ENCODE data around the gene NUDT8. TPM values are rescaled to one million over a fixed set of nuclear protein-coding genes. Genes with fewer than 3 reads are reported as not detected.
A peak's percentile ranks its signal among the peaks of the same experiment; 100 is the strongest.

NUDT8 gene
- total RNA-seq, 1 experiment from 2014 or later, result 6.9 TPM

DNA sequence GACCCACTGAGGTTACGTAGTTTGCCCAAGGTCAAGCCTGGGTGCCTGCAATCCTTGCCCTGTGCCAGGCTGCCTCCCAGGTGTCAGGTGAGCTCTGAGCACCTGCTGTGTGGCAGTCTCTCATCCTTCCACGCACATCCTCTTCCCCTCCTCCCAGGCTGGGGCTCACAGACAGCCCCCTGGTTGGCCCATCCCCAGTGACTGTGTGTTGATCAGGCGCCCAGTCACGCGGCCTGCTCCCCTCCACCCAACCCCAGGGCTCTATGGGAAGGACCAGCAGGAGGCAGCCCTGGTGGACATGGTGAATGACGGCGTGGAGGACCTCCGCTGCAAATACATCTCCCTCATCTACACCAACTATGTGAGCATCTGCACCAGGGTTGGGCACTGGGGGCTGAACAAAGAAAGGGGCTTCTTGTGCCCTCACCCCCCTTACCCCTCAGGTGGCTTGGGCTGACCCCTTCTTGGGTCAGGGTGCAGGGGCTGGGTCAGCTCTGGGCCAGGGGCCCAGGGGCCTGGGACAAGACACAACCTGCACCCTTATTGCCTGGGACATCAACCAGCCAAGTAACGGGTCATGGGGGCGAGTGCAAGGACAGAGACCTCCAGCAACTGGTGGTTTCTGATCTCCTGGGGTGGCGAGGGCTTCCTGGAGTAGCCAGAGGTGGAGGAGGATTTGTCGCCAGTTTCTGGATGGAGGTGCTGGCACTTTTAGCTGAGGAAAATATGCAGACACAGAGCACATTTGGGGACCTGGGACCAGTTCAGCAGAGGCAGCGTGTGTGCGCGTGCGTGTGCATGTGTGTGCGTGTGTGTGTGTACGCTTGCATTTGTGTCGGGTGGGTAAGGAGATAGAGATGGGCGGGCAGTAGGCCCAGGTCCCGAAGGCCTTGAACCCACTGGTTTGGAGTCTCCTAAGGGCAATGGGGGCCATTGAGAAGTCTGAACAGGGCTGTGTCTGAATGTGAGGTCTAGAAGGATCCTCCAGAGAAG lies 44.6 kb downstream of the NUDT8 start:
- no TSS peak for BruUV-seq (replicated peaks)
- DNase-seq (ENCODE audit: unreplicated experiment), result no peak
- peak overlapping the region; percentile 84 for H3K4me3 Mint-ChIP-seq (ENCODE audit: unreplicated experiment)
- ChIA-PET POLR2A (interaction anchor here (0.6 to 4.4 kb wide), 22 partner anchors 9 to 426 kb away, joined by 3 to 70 read pairs (median 6); partner anchors contain the start of genes AIP, ALDH3B1, CDK2AP2 and NUDT8), CTCF (interaction anchor here (0.5 to 5.2 kb wide), 9 partner anchors 13 to 240 kb away, joined by 3 to 34 read pairs (median 3); partner anchors contain the start of gene NUDT8)
- H3K27ac Mint-ChIP-seq (ENCODE audit: low read depth, unreplicated experiment), result peak overlapping the region; percentile 96
- peaks cover 67% of the 10 kb centered on the region for H3K36me3 Mint-ChIP-seq (ENCODE audit: insufficient read depth, unreplicated experiment)
- intact Hi-C loops (cut with micrococcal nuclease), result loop anchor here (1.0 to 5.0 kb wide), 2 partner anchors 13 to 78 kb away; partner anchors contain the start of genes CDK2AP2 and PITPNM1
- TF ChIP-seq, protein P1, sequence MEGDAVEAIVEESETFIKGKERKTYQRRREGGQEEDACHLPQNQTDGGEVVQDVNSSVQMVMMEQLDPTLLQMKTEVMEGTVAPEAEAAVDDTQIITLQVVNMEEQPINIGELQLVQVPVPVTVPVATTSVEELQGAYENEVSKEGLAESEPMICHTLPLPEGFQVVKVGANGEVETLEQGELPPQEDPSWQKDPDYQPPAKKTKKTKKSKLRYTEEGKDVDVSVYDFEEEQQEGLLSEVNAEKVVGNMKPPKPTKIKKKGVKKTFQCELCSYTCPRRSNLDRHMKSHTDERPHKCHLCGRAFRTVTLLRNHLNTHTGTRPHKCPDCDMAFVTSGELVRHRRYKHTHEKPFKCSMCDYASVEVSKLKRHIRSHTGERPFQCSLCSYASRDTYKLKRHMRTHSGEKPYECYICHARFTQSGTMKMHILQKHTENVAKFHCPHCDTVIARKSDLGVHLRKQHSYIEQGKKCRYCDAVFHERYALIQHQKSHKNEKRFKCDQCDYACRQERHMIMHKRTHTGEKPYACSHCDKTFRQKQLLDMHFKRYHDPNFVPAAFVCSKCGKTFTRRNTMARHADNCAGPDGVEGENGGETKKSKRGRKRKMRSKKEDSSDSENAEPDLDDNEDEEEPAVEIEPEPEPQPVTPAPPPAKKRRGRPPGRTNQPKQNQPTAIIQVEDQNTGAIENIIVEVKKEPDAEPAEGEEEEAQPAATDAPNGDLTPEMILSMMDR (IDR thresholded peaks at IDR 0.05; ENCODE audit: unreplicated experiment), result no peak
- no peaks in the 10 kb centered on the region for H3K9me3 Mint-ChIP-seq (ENCODE audit: unreplicated experiment)
- peaks cover 7% of the 10 kb centered on the region for H3K27me3 Mint-ChIP-seq (ENCODE audit: insufficient read depth, unreplicated experiment)
- peaks cover 42% of the 10 kb centered on the region for H3K4me1 Mint-ChIP-seq (ENCODE audit: insufficient read depth, unreplicated experiment)

DNA sequence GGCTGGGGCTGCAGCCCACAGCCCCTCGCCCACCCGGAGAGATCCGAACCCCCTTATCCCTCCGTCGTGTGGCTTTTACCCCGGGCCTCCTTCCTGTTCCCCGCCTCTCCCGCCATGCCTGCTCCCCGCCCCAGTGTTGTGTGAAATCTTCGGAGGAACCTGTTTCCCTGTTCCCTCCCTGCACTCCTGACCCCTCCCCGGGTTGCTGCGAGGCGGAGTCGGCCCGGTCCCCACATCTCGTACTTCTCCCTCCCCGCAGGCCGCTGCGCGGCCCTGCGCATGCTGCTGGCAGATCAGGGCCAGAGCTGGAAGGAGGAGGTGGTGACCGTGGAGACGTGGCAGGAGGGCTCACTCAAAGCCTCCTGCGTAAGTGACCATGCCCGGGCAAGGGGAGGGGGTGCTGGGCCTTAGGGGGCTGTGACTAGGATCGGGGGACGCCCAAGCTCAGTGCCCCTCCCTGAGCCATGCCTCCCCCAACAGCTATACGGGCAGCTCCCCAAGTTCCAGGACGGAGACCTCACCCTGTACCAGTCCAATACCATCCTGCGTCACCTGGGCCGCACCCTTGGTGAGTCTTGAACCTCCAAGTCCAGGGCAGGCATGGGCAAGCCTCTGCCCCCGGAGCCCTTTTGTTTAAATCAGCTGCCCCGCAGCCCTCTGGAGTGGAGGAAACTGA lies 45.4 kb downstream of the NUDT8 start:
- intact Hi-C loops (cut with micrococcal nuclease), result loop anchor here (1.0 to 5.0 kb wide), 2 partner anchors 12 to 77 kb away; partner anchors contain the start of genes CDK2AP2 and PITPNM1

DNA sequence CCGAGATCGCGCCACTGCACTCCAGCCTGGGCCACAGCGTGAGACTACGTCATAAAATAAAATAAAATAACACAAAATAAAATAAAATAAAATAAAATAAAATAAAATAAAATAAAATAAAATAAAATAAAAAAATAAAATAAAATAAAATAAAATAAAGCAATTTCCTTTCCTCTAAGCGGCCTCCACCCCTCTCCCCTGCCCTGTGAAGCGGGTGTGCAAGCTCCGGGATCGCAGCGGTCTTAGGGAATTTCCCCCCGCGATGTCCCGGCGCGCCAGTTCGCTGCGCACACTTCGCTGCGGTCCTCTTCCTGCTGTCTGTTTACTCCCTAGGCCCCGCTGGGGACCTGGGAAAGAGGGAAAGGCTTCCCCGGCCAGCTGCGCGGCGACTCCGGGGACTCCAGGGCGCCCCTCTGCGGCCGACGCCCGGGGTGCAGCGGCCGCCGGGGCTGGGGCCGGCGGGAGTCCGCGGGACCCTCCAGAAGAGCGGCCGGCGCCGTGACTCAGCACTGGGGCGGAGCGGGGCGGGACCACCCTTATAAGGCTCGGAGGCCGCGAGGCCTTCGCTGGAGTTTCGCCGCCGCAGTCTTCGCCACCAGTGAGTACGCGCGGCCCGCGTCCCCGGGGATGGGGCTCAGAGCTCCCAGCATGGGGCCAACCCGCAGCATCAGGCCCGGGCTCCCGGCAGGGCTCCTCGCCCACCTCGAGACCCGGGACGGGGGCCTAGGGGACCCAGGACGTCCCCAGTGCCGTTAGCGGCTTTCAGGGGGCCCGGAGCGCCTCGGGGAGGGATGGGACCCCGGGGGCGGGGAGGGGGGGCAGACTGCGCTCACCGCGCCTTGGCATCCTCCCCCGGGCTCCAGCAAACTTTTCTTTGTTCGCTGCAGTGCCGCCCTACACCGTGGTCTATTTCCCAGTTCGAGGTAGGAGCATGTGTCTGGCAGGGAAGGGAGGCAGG lies 46.2 kb downstream of the NUDT8 start, which contains the start of gene GSTP1:
Gene GSTP1, plus strand, starts transcription at position 566 of the 958 bp plus-strand sequence. Its CDS starts 32 bp downstream, at position 598.
- Mint-ChIP-seq H3K27me3 (ENCODE audit: insufficient read depth, unreplicated experiment) (peaks cover 18% of the 10 kb centered on the region), H3K4me3 (ENCODE audit: unreplicated experiment) (peak within 1 kb of the TSS; percentile 84), H3K9me3 (ENCODE audit: unreplicated experiment) (no peaks in the 10 kb centered on the region), H3K4me1 (ENCODE audit: insufficient read depth, unreplicated experiment) (peaks cover 49% of the 10 kb centered on the region), H3K27ac (ENCODE audit: low read depth, unreplicated experiment) (peak within 1 kb of the TSS; percentile 96), H3K36me3 (ENCODE audit: insufficient read depth, unreplicated experiment) (peaks cover 59% of the 10 kb centered on the region)
- CTCF ChIA-PET, result interaction anchor here (0.5 to 5.2 kb wide), 7 partner anchors 11 to 1997 kb away, joined by 3 to 34 read pairs (median 3); no protein-coding TSS in a partner anchor
- TF ChIP-seq, protein P1 (IDR thresholded peaks at IDR 0.05; ENCODE audit: unreplicated experiment), result peak; percentile 58
- peak; percentile 89 for DNase-seq (ENCODE audit: unreplicated experiment)
- intact Hi-C loops (cut with micrococcal nuclease), result loop anchor here (1.0 to 5.0 kb wide), 2 partner anchors 11 to 76 kb away; partner anchors contain the start of genes CDK2AP2 and PITPNM1
- BruUV-seq (replicated peaks), result no TSS peak
- POLR2A ChIA-PET, result interaction anchor here (0.5 to 4.4 kb wide), 39 partner anchors 11 to 1968 kb away, joined by 3 to 70 read pairs (median 5); partner anchors contain the start of genes AIP, ALDH3B1, BANF1 and CDK2AP2

More for the DNA sequence above, 45.4 kb downstream of the NUDT8 start:
- H3K36me3 Mint-ChIP-seq (ENCODE audit: insufficient read depth, unreplicated experiment), result peaks cover 60% of the 10 kb centered on the region
- peak overlapping the region; percentile 84 for H3K4me3 Mint-ChIP-seq (ENCODE audit: unreplicated experiment)
- ChIA-PET CTCF (interaction anchor here (0.5 to 5.2 kb wide), 10 partner anchors 12 to 115 kb away, joined by 3 to 34 read pairs (median 3); partner anchors contain the start of gene NUDT8), POLR2A (interaction anchor here (0.6 to 4.4 kb wide), 28 partner anchors 10 to 426 kb away, joined by 3 to 70 read pairs (median 6); partner anchors contain the start of genes AIP, ALDH3B1, CDK2AP2 and NUDT8)
- H3K27me3 Mint-ChIP-seq (ENCODE audit: insufficient read depth, unreplicated experiment), result peaks cover 16% of the 10 kb centered on the region
- no peaks in the 10 kb centered on the region for H3K9me3 Mint-ChIP-seq (ENCODE audit: unreplicated experiment)
- peak overlapping the region; percentile 96 for H3K27ac Mint-ChIP-seq (ENCODE audit: low read depth, unreplicated experiment)
- H3K4me1 Mint-ChIP-seq (ENCODE audit: insufficient read depth, unreplicated experiment), result peaks cover 49% of the 10 kb centered on the region
- TSS peak; percentile 39 for BruUV-seq (replicated peaks)
- TF ChIP-seq, protein P1 (IDR thresholded peaks at IDR 0.05; ENCODE audit: unreplicated experiment), result no peak
- peak; percentile 88 for DNase-seq (ENCODE audit: unreplicated experiment)
